GM19023 (cell line): Measurements from ENCODE around the gene ATP8B4.
"Not testable (repeated sequence)": the region's sequence is repeated elsewhere in the genome, so short reads cannot be mapped to it uniquely, and the experiment has no call there.

Experiments used
- ATAC-seq: cut with Tn5 transposase; IDR thresholded peaks from one replicate; pipeline ENCODE4 v1.9.1; 2021; ENCODE audit warnings: mild to moderate bottlenecking, moderate library complexity; ENCODE audit not compliant: unreplicated experiment

Gene ATP8B4

GRCh38 chr15:49977306-49977705, 141.7 kb downstream of the ATP8B4 start:
- no peak for ATAC-seq

GRCh38 chr15:49964551-49964950, 154.5 kb downstream of the ATP8B4 start:
- ATAC-seq = no peak

GRCh38 chr15:49964061-49964460, 155.0 kb downstream of the ATP8B4 start:
- no peak for ATAC-seq

DNA sequence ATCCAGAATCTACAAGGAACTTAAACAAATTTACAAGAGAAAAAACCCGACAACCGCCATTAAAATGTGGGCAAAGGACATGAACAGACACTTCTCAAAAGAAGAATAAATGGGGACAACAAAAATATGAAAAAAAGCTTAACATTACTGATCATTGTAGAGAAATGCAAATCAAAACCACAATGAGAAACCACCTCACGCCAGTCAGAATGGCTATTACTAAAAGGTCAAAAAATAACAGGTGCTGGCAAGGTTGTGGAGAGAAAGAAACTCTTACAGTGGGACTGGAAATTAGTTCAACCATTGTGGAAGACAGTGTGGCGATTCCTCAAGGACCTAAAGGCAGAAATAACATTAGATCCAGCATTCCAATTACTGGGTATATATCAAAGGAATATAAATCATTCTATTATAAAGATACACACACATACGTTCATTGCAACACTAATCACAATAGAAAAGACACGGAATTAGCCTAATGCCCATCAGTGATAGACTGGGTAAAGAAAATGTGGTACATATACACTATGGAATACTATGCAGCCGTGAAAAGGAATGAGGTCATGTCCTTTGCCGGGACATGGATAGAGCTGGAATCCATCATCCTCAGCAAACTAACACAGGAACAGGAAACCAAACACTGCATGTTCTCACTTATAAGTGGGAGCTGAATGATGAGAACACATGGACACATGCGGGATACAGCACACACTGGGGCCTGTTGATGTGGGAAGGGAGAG, 155.8 kb downstream of the ATP8B4 start:
- not testable (repeated sequence) for ATAC-seq

DNA sequence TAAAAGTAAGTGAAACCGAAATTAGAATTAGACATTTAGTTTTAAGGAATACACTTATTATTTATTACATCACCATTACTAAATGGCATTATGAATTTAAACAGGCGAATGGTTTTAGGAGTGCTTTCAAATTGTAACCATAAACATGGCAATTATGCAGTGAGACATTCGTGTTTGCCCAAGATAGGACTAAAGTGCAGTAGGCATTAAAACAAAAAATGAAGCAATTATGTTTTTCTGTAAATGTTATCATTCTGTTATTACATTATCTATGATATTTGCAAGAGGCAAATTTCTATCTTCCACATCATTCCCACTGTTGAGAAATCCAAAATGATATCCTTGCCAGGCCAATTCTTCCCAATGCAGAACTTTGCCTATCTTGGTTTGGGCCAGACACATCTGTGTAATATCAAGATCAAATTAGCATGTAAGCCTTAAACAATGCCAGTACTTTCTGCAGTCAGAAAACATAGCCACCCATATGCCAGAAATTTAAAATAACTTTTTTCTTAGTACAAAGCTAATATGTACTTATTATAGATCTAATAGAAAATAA, 156.9 kb downstream of the ATP8B4 start:
- no peak for ATAC-seq

DNA sequence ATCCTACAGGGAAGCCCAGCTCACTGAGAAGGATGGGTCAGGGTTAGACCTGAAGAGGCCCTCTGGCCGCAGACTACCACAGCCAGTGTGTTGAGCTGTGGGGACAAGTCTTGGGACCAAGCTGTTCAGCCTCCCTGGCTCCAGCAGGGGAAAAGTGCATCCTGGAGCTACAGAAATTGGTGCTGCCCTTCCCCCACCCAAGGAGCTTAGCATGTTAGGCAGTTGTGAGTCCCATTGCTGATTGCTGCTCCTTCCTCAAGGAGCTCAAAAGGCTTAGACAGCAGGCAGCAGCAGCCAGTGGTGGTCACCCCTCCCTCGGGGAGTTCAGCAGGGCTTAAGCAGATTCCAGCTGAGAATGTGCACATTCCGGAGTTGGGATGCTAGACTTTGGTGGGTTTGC, 165.6 kb downstream of the ATP8B4 start:
- no peak for ATAC-seq

DNA sequence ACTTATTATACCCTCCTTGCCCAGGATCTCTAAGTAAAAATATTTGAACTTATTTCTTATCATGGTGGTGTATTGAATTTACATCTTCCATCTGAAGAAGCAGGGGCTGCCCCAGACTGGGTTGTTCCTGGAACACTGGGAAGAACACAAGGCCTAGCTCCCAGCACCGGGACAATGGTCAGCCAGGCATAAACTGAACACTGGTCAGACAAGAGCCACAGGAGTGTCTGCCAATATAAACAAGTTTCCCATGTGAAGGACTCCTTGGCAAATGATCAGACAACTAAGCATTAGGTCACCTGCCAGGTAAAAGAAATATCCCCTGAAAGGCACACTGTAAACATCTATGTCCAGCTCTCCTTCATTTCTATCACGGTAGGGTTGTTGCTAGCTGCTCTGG, 172.4 kb downstream of the ATP8B4 start:
- ATAC-seq = no peak

DNA sequence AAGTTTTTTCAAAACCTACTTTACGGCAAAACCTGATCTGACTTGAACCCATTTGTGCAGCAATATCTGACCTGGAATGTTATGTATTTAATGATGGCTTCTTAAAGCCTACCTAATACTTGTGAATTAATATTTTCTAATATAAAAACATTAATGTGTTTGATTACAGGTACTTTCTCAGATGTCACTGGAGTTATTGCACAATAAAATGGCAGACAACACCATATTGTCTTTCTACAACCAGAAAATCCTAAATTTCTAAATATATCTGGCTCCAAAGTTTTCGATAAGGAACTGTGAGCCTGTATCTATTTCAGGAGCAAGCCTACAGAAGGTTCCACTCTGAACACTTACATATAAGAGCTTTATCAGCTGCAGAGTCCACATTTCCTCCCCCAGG, 184.5 kb downstream of the ATP8B4 start:
- ATAC-seq = no peak

GRCh38 chr15:49927189-49927861, 191.7 kb downstream of the ATP8B4 start:
- no peak for ATAC-seq

- ATAC-seq = no peak
Observed at GRCh38 chr15:49926740-49927139, 192.3 kb downstream of the ATP8B4 start.

GRCh38 chr15:49923671-49924070, 195.4 kb downstream of the ATP8B4 start:
- ATAC-seq = no peak

DNA sequence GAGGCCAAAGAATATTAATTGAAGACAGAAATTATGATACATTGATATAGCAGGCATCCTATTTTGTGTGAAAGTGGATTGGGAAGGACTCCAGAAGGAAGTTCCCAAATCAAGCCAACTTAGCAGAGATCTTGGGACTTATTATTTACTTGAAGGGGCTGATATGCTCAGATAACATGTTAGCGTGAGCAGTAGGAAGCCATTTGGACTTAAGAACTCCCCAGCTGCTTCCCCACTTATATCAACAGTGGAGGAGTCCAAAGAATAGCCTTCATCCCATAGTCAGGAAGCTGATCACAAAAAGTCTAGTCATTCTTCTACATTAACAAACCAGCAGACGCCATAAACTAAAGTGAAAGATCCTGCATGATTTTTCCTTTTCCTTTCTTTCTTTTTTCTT, 200.0 kb downstream of the ATP8B4 start:
- ATAC-seq = no peak

DNA sequence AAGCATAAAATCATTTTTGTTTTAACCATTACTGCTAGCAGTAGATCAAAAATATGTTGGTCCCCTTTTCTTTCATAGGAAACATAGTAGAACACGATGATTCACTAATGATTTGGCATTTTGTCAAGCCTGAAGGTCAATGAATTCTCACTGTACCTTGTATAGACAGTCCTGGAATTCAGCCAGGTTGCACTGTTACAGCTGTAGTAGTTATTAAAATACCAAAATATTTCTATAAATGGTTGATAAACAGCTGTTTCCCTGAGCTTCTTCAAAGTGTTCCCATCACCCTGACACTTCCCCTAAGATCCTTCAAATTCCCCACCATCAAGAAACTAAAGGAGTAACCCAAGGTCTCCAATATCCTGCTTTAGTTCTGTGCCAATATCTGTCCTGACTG, 200.9 kb downstream of the ATP8B4 start:
- no peak for ATAC-seq

DNA sequence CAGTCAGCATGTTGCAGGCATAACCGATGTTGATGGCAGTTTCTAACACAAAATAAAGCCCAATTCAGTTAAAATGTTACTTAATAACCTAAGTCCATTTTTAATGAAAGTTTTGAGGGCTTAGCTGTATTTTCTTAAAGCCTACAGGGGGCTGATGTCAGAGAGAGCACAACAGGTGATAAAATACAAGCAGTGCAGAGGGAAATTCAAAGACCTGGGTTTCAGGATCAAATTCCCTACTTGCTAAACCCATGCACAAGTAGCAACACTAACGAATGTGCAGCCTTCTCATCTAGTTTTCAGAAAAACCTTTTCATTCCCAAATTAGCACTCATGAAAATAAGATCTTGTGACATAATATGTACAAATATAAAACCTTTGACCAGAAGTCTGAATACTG, 202.0 kb downstream of the ATP8B4 start:
- ATAC-seq = no peak

GRCh38 chr15:49915822-49916221, 203.2 kb downstream of the ATP8B4 start:
- no peak for ATAC-seq

- no peak for ATAC-seq
Observed at GRCh38 chr15:49908933-49909295, 210.1 kb downstream of the ATP8B4 start.

DNA sequence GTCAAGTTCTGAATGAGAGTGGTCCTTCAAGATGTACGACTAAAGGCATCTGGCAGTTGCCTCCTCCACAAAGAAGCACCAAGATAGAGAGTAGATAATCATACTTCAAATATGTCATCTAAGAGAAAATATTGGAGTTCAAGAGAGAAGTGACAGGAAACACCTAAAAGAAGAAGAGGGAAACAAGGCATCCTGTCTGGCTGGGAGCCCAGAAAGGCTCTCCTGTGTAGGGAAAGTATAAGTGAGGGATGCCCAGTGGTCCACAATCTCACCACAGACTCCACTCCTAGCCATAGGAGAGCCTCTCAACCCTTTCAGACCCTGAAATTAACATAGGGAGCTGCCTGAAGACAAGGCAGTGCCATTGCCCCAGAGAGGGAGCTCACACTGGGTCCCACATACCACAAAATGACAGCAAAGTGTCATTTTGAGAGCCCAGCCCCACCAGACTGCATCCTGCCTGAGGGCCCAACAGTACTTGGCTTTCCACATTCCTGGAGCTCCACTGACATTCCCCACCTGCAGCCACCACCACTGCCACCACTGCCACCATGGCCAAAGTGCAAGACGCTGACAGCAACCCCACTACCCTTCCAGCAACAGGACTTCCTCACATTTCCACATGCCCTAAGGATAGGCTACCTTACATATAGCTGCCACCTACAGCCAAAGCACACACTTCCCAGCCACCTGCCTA, 210.6 kb downstream of the ATP8B4 start:
- ATAC-seq = no peak

- no peak for ATAC-seq
Observed at GRCh38 chr15:49906966-49907365, 212.1 kb downstream of the ATP8B4 start.

DNA sequence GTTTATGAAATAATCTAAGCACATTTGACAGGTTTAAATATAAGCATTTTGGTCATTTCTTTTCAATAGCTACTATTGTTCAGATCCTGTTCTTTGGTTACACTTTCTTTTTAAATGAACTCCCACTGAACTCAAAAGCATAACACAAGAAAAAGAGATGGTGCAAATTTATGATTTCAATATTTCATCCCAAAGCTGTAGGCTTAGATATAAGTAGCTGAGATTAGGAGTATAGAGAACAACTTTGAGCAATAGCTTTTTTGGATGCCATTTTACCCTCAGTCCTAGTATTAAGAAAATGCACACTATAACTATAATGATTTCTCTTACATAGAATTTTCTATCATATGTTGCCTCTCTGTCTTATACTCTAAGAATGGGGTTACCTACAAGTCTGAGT, 213.8 kb downstream of the ATP8B4 start:
- ATAC-seq = no peak

- ATAC-seq = no peak
Observed at GRCh38 chr15:49904296-49904695, 214.7 kb downstream of the ATP8B4 start.

DNA sequence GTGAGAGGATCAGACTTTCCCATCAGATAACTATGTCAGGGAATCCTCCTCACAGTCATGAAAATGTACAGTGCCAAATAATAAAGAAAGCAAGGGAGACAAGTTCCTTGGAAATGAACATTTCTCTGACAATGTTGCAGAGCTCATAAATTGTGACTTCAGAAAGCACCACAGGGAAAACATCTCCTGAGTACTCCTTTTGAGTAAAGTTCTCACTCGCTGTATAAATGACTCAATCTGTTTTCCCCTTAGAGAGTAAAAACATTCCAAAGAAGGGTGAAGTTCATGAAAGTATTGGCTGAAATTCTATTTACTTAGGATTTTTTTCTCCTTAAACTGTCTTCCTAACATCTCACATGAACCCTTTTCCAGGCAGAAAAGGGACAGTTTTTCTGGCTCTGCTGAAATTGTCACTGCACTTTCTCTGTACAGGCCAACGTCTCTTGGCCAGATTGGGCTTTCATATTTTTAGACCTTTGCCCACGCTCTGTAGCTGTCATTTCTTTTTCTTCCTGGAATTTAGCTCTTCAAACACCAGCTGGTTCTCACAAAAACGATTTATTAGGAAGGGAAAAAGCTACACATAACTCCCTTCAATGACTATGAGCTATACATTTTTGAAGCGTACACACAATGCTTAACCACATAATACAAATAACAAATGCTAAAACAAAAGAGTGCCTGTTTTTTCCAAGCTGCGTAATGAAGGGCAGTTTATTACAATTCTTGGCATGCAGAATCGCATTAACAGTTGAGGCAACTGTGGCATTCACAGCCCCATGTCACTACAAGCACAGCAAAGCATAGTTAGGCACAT, 216.1 kb downstream of the ATP8B4 start:
- ATAC-seq = no peak
